Tibial nerve (tissue), 4 donors: ENCODE measurements around the gene UNC119. TPM values are rescaled to one million over a fixed set of nuclear protein-coding genes. Genes with fewer than 3 reads are reported as not detected.

Experiments
- DNase-seq, 2 donors: peaks; one replicate each; pipeline ENCODE4 v3.0.0-alpha.2; 2019; ENCODE audit warnings: low spot score in 2 of 2
- H3K27ac ChIP-seq, 4 donors: fragments of 200-600 bp; sonication (generic) in 3 of 4; one replicate each; pipeline ENCODE4 v1.5.1; 2017 to 2019; ENCODE audit warnings: mild to moderate bottlenecking in 1 of 4
- H3K27me3 ChIP-seq, 2 donors: fragments of 200-600 bp; sonication (generic) in 1 of 2; one replicate each; pipeline versions ENCODE4 v1.5.1 to v1.6.0; 2017 to 2019
- H3K36me3 ChIP-seq, 3 donors: fragments of 200-600 bp; sonication (generic); one replicate each; pipeline ENCODE4 v1.5.1; 2018 to 2019
- H3K4me1 ChIP-seq, 4 donors: fragments of 200-600 bp; sonication (generic) in 3 of 4; one replicate each; pipeline ENCODE4 v1.5.1; 2017 to 2019
- H3K4me3 ChIP-seq, 4 donors: fragments of 200-600 bp; sonication (generic) in 3 of 4; one replicate each; pipeline ENCODE4 v1.5.1; 2017 to 2019; ENCODE audit warnings: mild to moderate bottlenecking in 1 of 4, moderate library complexity in 1 of 4
- H3K9me3 ChIP-seq, 4 donors: fragments of 200-600 bp; sonication (generic) in 3 of 4; one replicate each; pipeline ENCODE4 v1.5.1; 2017 to 2019
- EP300 ChIP-seq, 2 donors: sonication (generic); formaldehyde crosslinking; IDR thresholded peaks; one replicate each; pipeline ENCODE4 v1.6.1; 2017; ENCODE audit warnings: antibody characterized with exemption in 2 of 2, mild to moderate bottlenecking in 1 of 2
- POLR2A ChIP-seq, 2 donors: fragments of 450-650 bp; IDR thresholded peaks; one replicate each; pipeline ENCODE4 v1.6.1; 2017; ENCODE audit warnings: antibody characterized with exemption in 2 of 2, mild to moderate bottlenecking in 2 of 2, moderate library complexity in 2 of 2
- WGBS, 2 donors: methylation state at CpG; one replicate each; pipeline ENCODE4 v1.1.5; 2018; 5-methylcytosine and 5-hydroxymethylcytosine counted together
- total RNA-seq, 4 donors: library from RNA; depleted of rRNA; stranded (reverse); fragments of >200 nt; gene quantifications; one replicate each; pipeline ENCODE4 v1.1.0, GENCODE V29; 2016
- TF ChIP-seq, protein P1 (sequence below), 5 experiments: fragments of 200-600 bp in 3 of 5; fragments of 450-650 bp in 2 of 5; sonication (generic) in 3 of 5; IDR thresholded peaks; one replicate each; pipeline ENCODE4 v1.5.1; 2016 to 2019; ENCODE audit warnings: antibody characterized with exemption in 5 of 5, mild to moderate bottlenecking in 3 of 5, moderate library complexity in 2 of 5

UNC119 gene
- total RNA-seq, 4 donors from 2014 or later = 20.5 to 30.0 (median 22.4) TPM

DNA sequence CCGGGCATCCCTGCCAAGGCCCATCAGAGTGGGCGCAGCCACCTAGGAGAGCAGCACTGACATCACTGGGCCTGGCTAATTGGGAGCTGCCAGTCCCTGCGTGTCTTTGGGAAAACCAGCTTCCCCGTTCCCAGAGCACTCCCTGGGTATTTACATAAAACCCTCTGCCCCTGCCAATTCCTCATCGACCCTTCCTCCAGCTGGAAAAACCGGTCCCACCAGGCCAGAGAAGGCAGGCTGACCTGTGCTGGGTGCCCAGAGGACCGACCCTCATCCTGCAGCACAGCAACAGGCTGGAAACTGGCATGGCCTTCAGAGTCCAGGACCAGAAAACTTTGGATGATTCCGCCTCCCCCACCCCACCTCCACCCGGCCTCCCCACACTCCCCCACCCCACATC is 54.5 kb downstream of the UNC119 start:
- WGBS, 2 donors = 15 to 39% methylated on average over 4 to 8 of the region's 9 CpGs
- TF ChIP-seq POLR2A (IDR thresholded peaks at IDR 0.05) = no peak
- TF ChIP-seq EP300 (IDR thresholded peaks at IDR 0.05) = no peak
- TF ChIP-seq, protein P1, sequence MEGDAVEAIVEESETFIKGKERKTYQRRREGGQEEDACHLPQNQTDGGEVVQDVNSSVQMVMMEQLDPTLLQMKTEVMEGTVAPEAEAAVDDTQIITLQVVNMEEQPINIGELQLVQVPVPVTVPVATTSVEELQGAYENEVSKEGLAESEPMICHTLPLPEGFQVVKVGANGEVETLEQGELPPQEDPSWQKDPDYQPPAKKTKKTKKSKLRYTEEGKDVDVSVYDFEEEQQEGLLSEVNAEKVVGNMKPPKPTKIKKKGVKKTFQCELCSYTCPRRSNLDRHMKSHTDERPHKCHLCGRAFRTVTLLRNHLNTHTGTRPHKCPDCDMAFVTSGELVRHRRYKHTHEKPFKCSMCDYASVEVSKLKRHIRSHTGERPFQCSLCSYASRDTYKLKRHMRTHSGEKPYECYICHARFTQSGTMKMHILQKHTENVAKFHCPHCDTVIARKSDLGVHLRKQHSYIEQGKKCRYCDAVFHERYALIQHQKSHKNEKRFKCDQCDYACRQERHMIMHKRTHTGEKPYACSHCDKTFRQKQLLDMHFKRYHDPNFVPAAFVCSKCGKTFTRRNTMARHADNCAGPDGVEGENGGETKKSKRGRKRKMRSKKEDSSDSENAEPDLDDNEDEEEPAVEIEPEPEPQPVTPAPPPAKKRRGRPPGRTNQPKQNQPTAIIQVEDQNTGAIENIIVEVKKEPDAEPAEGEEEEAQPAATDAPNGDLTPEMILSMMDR (IDR thresholded peaks at IDR 0.05) = no peak
- no peak for DNase-seq
- no peaks in the 10 kb centered on the region for H3K9me3 ChIP-seq
- no peak overlapping the region for H3K4me3 ChIP-seq
- no peaks in the 10 kb centered on the region for H3K36me3 ChIP-seq
- no peaks in the 10 kb centered on the region for H3K4me1 ChIP-seq
- no peak overlapping the region for H3K27ac ChIP-seq
- H3K27me3 ChIP-seq = peaks cover 0 to 3% of the 10 kb centered on the region in 2 donors

Other genes with a start within 250 kb of the UNC119 start
- gene TMEM97, start 233.4 kb downstream of the UNC119 start, total RNA-seq = 10 to 100 TPM in 3 of 4 donors, 1 to 10 TPM in 1; 8.1 to 20.2 (median 16.8) TPM
- gene IFT20, start 217.2 kb downstream of the UNC119 start, total RNA-seq = 10 to 100 TPM; 34.8 to 50.3 (median 43.9) TPM
- gene TNFAIP1, start 216.9 kb downstream of the UNC119 start, total RNA-seq = 10 to 100 TPM; 25.1 to 36.0 (median 28.2) TPM
- 10 to 100 TPM; 56.5 to 87.9 (median 66.6) TPM for gene POLDIP2, start 195.1 kb downstream of the UNC119 start, total RNA-seq
- not detected for gene SEBOX, start 187.4 kb downstream of the UNC119 start, total RNA-seq
- 10 to 100 TPM in 1 of 4 donors, 1 to 10 TPM in 2, under 1 TPM in 1; 0.90 to 22.7 (median 1.8) TPM for gene VTN, start 182.3 kb downstream of the UNC119 start, total RNA-seq
- gene SARM1, start 180.9 kb downstream of the UNC119 start, total RNA-seq = 10 to 100 TPM in 2 of 4 donors, 1 to 10 TPM in 2; 5.4 to 18.6 (median 13.8) TPM
- gene SLC46A1, start 146.4 kb downstream of the UNC119 start, total RNA-seq = 10 to 100 TPM in 1 of 4 donors, 1 to 10 TPM in 3; 5.0 to 10.8 (median 6.4) TPM
- not detected for gene SLC13A2, start 79.0 kb downstream of the UNC119 start, total RNA-seq
- not detected for gene FOXN1, start 46.3 kb downstream of the UNC119 start, total RNA-seq
- gene PIGS, start 18.9 kb upstream of the UNC119 start, total RNA-seq = 10 to 100 TPM; 62.2 to 82.4 (median 73.2) TPM
- 100 to 1,000 TPM in 3 of 4 donors, 10 to 100 TPM in 1; 46.2 to 222 (median 141) TPM for gene ALDOC, start 24.3 kb upstream of the UNC119 start, total RNA-seq
- gene SPAG5, start 46.4 kb upstream of the UNC119 start, total RNA-seq = 10 to 100 TPM in 1 of 4 donors, 1 to 10 TPM in 3; 5.7 to 11.4 (median 7.6) TPM
- 10 to 100 TPM in 3 of 4 donors, 1 to 10 TPM in 1; 5.7 to 34.5 (median 16.2) TPM for gene RSKR, start 61.6 kb upstream of the UNC119 start, total RNA-seq
- 100 to 1,000 TPM in 3 of 4 donors, 10 to 100 TPM in 1; 95.1 to 133 (median 111) TPM for gene BLTP2, start 92.5 kb upstream of the UNC119 start, total RNA-seq
- 10 to 100 TPM; 26.7 to 45.3 (median 32.4) TPM for gene SDF2, start 109.3 kb upstream of the UNC119 start, total RNA-seq
- gene SUPT6H, start 109.6 kb upstream of the UNC119 start, total RNA-seq = 100 to 1,000 TPM in 1 of 4 donors, 10 to 100 TPM in 3; 56.4 to 101 (median 66.6) TPM
- gene PROCA1, start 159.3 kb upstream of the UNC119 start, total RNA-seq = 1 to 10 TPM; 2.1 to 6.3 (median 4.6) TPM
- gene RAB34, start 165.2 kb upstream of the UNC119 start, total RNA-seq = 100 to 1,000 TPM; 189 to 298 (median 196) TPM
- 100 to 1,000 TPM; 431 to 573 (median 517) TPM for gene RPL23A, start 167.4 kb upstream of the UNC119 start, total RNA-seq
- 1 to 10 TPM in 1 of 4 donors, under 1 TPM in 1, not detected in 2; 0.44 to 1.2 TPM for gene TLCD1, start 173.6 kb upstream of the UNC119 start, total RNA-seq
- 1 to 10 TPM; 2.8 to 6.0 (median 3.5) TPM for gene NEK8, start 176.2 kb upstream of the UNC119 start, total RNA-seq
- gene TRAF4, start 191.4 kb upstream of the UNC119 start, total RNA-seq = 10 to 100 TPM; 18.4 to 42.8 (median 30.0) TPM